Type B pancreatic cell (in vitro differentiated cells): ENCODE measurements around the gene SFXN5. TPM values are rescaled to one million over a fixed set of nuclear protein-coding genes. Genes with fewer than 3 reads are reported as not detected.

ENCODE experiments used
- DNase-seq: peaks from one replicate; pipeline ENCODE4 v3.0.0; 2021; ENCODE audit warnings: mixed read lengths; ENCODE audit not compliant: unreplicated experiment; ENCODE audit errors: extremely low spot score
- H3K27ac Mint-ChIP-seq: 2 replicates; pipeline ENCODE4 v1.8.0; 2021; ENCODE audit warnings: mild to moderate bottlenecking, mixed read lengths
- H3K27me3 Mint-ChIP-seq: 2 replicates; pipeline ENCODE4 v1.8.0; 2021; ENCODE audit warnings: mixed read lengths
- H3K36me3 Mint-ChIP-seq: 2 replicates; pipeline ENCODE4 v1.8.0; 2021; ENCODE audit warnings: mixed read lengths
- H3K4me1 Mint-ChIP-seq: one replicate; pipeline ENCODE4 v1.8.0; 2021; ENCODE audit warnings: mixed read lengths; ENCODE audit not compliant: unreplicated experiment
- H3K4me3 Mint-ChIP-seq: 2 replicates; pipeline ENCODE4 v1.8.0; 2021; ENCODE audit warnings: mild to moderate bottlenecking, mixed read lengths
- H3K9me3 Mint-ChIP-seq: 2 replicates; pipeline ENCODE4 v1.8.0; 2021; ENCODE audit warnings: mixed read lengths
- total RNA-seq: library from RNA; stranded (reverse); gene quantifications from 2 replicates; pipeline ENCODE4 v1.2.1, GENCODE V29; 2021; ENCODE audit warnings: low replicate concordance
- TF ChIP-seq, protein P1 (sequence below): fragments of 200-600 bp; sonication (generic); conservative IDR thresholded peaks from 2 replicates; pipeline ENCODE4 v1.5.0; 2021; ENCODE audit warnings: antibody characterized with exemption, mild to moderate bottlenecking

SFXN5 gene
- total RNA-seq, 1 donor from 2014 or later = 27.3 TPM

DNA sequence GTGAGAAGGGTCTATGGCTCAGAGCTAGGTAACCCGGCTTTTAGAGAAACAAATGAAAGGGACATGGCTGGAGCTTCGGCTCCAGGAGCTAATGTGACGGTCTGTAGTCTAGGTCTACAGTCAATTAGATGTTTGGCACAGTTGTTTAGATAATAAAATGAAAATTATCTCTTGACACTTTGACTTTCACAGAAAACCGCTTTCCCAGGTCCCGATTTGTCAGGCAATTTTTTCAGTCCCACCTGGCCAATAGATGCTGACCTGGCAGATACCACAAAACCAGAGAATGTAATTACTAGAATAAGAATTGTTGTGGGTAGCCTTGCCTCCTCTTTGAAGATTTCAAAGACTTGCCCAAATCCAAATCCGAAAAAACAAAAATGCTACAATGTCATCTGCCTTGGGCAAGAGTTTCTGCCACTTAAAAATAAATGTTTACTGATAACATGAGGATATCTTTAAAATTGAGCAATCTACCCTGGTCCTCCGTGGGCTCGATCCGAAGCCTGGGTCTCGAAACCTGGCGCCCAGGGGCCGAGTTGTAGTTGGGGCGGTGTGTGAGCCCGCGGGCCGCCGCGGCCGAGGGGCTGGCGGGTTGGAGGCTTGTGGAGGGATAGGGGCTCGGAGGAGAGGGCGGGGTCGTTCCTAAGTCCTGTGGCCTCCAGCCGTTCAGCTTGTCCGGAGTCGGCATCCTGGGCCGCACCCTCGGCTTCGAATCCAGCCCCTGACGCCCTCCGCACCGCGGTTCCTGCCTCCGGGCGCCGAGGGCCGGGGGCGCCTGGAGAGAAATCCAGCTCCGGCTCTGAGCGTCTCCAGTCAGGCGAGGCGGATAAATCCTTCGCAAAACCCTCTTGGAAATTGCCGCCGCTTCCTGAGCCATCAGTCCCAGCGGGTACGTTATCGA, 151.8 kb downstream of the SFXN5 start:
- TF ChIP-seq, protein P1, sequence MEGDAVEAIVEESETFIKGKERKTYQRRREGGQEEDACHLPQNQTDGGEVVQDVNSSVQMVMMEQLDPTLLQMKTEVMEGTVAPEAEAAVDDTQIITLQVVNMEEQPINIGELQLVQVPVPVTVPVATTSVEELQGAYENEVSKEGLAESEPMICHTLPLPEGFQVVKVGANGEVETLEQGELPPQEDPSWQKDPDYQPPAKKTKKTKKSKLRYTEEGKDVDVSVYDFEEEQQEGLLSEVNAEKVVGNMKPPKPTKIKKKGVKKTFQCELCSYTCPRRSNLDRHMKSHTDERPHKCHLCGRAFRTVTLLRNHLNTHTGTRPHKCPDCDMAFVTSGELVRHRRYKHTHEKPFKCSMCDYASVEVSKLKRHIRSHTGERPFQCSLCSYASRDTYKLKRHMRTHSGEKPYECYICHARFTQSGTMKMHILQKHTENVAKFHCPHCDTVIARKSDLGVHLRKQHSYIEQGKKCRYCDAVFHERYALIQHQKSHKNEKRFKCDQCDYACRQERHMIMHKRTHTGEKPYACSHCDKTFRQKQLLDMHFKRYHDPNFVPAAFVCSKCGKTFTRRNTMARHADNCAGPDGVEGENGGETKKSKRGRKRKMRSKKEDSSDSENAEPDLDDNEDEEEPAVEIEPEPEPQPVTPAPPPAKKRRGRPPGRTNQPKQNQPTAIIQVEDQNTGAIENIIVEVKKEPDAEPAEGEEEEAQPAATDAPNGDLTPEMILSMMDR = no peak
- H3K9me3 Mint-ChIP-seq = no peaks in the 10 kb centered on the region
- H3K36me3 Mint-ChIP-seq = no peaks in the 10 kb centered on the region
- peak; percentile 68 for DNase-seq
- peak overlapping the region; percentile 73 for H3K4me3 Mint-ChIP-seq
- no peak overlapping the region for H3K27ac Mint-ChIP-seq
- peaks cover 6% of the 10 kb centered on the region for H3K4me1 Mint-ChIP-seq
- H3K27me3 Mint-ChIP-seq = peaks cover 81% of the 10 kb centered on the region

DNA sequence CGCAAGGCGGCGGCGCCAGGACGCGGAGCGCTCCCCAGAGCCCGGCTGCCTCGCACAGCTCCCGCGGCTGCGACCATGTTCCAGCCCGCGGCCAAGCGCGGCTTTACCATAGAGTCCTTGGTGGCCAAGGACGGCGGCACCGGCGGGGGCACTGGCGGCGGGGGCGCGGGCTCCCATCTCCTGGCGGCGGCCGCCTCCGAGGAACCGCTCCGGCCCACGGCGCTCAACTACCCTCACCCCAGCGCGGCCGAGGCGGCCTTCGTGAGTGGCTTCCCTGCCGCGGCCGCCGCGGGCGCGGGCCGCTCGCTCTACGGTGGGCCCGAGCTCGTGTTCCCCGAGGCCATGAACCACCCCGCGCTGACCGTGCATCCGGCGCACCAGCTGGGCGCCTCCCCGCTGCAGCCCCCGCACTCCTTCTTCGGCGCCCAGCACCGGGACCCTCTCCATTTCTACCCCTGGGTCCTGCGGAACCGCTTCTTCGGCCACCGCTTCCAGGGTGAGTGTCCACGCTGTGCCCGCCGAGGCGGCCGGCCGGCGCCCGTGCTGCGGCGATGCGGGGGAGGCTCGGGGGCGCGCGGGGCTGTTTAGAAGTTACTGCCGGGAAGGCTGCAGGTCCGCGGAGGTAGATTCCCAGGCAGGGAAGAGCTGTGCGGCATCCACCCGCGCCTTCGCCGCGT, 153.5 kb downstream of the SFXN5 start:
- Mint-ChIP-seq H3K9me3 (no peaks in the 10 kb centered on the region), H3K36me3 (no peaks in the 10 kb centered on the region), H3K27ac (no peak overlapping the region), H3K4me1 (peaks cover 5% of the 10 kb centered on the region), H3K27me3 (peaks cover 86% of the 10 kb centered on the region), H3K4me3 (peak overlapping the region; percentile 79)
- DNase-seq = peak; percentile 68
- TF ChIP-seq, protein P1 = no peak

DNA sequence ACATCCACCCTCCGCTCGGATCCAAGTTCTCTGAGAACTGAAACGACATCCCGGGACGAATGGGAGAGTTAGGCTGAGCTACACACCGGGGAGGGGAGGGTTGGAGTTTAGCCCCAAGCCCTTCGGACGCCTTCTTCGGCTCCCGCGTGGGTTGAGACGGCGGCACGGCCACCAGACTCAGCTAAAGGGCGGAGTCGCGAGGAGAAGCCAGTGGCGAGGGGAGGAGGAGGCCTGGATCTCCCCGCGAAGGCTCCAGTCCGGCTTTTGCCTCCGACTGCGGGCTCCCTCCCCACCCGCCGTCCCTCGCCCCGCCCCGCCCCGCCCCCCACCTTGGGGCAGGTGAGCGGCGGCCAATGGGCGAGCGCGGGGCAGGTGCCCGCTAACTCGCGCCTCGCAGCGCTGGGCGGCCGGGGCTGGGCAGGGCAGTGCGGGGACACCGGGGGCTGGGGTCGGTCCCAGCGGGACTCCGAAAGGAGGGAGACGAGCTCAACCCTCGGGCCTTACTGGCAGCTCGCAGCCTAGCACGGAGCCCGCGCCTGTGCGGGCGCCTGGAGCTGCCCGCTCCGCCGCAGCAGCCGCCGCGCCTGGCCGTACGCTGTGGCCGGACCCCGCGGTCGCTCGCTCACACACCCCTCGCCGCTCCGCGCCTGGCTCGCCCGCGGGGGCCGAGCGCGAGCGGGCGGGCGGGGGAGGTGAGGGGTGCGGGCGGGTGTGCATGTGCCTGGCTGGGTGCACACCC, 154.2 kb downstream of the SFXN5 start, which contains the start of gene EMX1:
EMX1 (plus strand) TSS at position 382 of the 739 bp plus-strand sequence; CDS start at position 716, 334 bp downstream.
- no peak within 1 kb of the TSS for H3K27ac Mint-ChIP-seq
- TF ChIP-seq, protein P1 = no peak
- peak; percentile 77 for DNase-seq
- H3K4me1 Mint-ChIP-seq = peaks cover 5% of the 10 kb centered on the region
- no peaks in the 10 kb centered on the region for H3K9me3 Mint-ChIP-seq
- H3K4me3 Mint-ChIP-seq = peak within 1 kb of the TSS; percentile 84
- peaks cover 86% of the 10 kb centered on the region for H3K27me3 Mint-ChIP-seq
- no peaks in the 10 kb centered on the region for H3K36me3 Mint-ChIP-seq

DNA sequence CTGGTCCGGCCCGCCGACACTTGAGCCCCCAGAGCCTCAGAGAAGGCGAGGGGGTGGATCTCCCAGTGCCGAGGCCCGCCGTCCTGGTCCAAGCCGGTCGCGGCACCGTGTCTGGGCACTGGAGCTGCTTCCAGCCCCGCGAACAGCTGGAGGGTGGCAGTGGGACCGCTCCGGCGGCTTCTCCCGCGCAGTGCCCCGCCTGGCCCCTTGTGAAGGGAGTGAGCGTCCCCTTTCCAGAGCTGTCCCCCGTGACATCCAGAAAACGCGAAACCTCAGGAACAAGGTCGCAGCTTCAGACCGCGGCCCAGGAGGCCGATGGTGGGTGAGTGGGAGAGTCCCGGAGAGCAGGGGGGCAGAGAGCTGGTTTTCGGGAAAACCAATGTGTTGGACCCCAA, 154.8 kb downstream of the SFXN5 start:
- no peaks in the 10 kb centered on the region for H3K9me3 Mint-ChIP-seq
- DNase-seq = peak; percentile 69
- H3K4me3 Mint-ChIP-seq = peak overlapping the region; percentile 84
- H3K27me3 Mint-ChIP-seq = peaks cover 86% of the 10 kb centered on the region
- H3K36me3 Mint-ChIP-seq = no peaks in the 10 kb centered on the region
- H3K27ac Mint-ChIP-seq = no peak overlapping the region
- H3K4me1 Mint-ChIP-seq = peaks cover 5% of the 10 kb centered on the region
- TF ChIP-seq, protein P1 = no peak
